Measurements from ENCODE around the gene ZNF319.

ZNF319 gene

GRCh38 chr16:58025351-58026138, 25.1 kb upstream of the ZNF319 start, which contains the start of gene MMP15:
Gene MMP15, plus strand, starts transcription at chr16:58025754. Its CDS starts 597 bp downstream, at chr16:58026351.
- Histone ChIP-seq H3K4me1 (ENCODE audit: low read length) (no peaks in the 10 kb centered on the region; the same call in 1 of the 2 replicates), H3K9me3 (replicated peaks; ENCODE audit: insufficient read depth, low read length) (no peaks in the 10 kb centered on the region), H3K4me3 (ENCODE audit: low read length) (peak within 1 kb of the TSS; percentile 87), H3K36me3 (replicated peaks; ENCODE audit: insufficient read depth, low read length) (no peaks in the 10 kb centered on the region), H3K27me3 (replicated peaks; ENCODE audit: insufficient read depth, low read length) (peaks cover 18% of the 10 kb centered on the region), H3K4me2 (ENCODE audit: low read depth, low read length) (peak within 1 kb of the TSS; percentile 99), H3K9ac (ENCODE audit: low read length) (peak within 1 kb of the TSS; percentile 18; the same call in 1 of the 2 replicates), H3K9me2 (replicated peaks; ENCODE audit: insufficient read depth, low read length) (no peaks in the 10 kb centered on the region), H4K20me1 (ENCODE audit: insufficient read depth, low read length) (no peaks in the 10 kb centered on the region), H3F3A (ENCODE audit: insufficient read depth, low read length) (no peaks in the 10 kb centered on the region), H3K79me2 (ENCODE audit: low read length) (no peaks in the 10 kb centered on the region), H2AFZ (ENCODE audit: low read length) (peak within 1 kb of the TSS; percentile 98), H3K27ac (ENCODE audit: low read length) (no peak within 1 kb of the TSS)
- peak; percentile 71 for DNase-seq
- no peak for TF ChIP-seq EZH2 (optimal IDR thresholded peaks at IDR 0.05; ENCODE audit: low read depth, low read length)
- no peak for TF ChIP-seq CTCF (IDR thresholded peaks at IDR 0.05; ENCODE audit: low read length)
- TF ChIP-seq EZH2phosphoT487 (IDR thresholded peaks at IDR 0.05; ENCODE audit: low read length) = no peak

- Histone ChIP-seq H3K27me3 (replicated peaks; ENCODE audit: insufficient read depth, low read length) (peaks cover 18% of the 10 kb centered on the region), H3K9me2 (replicated peaks; ENCODE audit: insufficient read depth, low read length) (no peaks in the 10 kb centered on the region), H2AFZ (ENCODE audit: low read length) (peak overlapping the region; percentile 98), H3K4me1 (ENCODE audit: low read length) (no peaks in the 10 kb centered on the region; the same call in 1 of the 2 replicates), H3K36me3 (replicated peaks; ENCODE audit: insufficient read depth, low read length) (no peaks in the 10 kb centered on the region), H3K79me2 (ENCODE audit: low read length) (no peaks in the 10 kb centered on the region), H3F3A (ENCODE audit: insufficient read depth, low read length) (no peaks in the 10 kb centered on the region), H3K9me3 (replicated peaks; ENCODE audit: insufficient read depth, low read length) (no peaks in the 10 kb centered on the region), H3K4me2 (ENCODE audit: low read depth, low read length) (peak overlapping the region; percentile 99), H4K20me1 (ENCODE audit: insufficient read depth, low read length) (no peaks in the 10 kb centered on the region), H3K9ac (ENCODE audit: low read length) (peak overlapping the region; percentile 18; the same call in 1 of the 2 replicates), H3K4me3 (ENCODE audit: low read length) (peak overlapping the region; percentile 87), H3K27ac (ENCODE audit: low read length) (no peak overlapping the region)
- no peak for DNase-seq
- TF ChIP-seq EZH2 (optimal IDR thresholded peaks at IDR 0.05; ENCODE audit: low read depth, low read length) (no peak), EZH2phosphoT487 (IDR thresholded peaks at IDR 0.05; ENCODE audit: low read length) (no peak), CTCF (IDR thresholded peaks at IDR 0.05; ENCODE audit: low read length) (no peak)
Observed at GRCh38 chr16:58024486-58025350, 24.2 kb upstream of the ZNF319 start.

GRCh38 chr16:58022601-58023371, 22.3 kb upstream of the ZNF319 start:
- H3K9ac ChIP-seq (ENCODE audit: low read length) = no peak overlapping the region
- no peaks in the 10 kb centered on the region for H3K79me2 ChIP-seq (ENCODE audit: low read length)
- TF ChIP-seq EZH2 (optimal IDR thresholded peaks at IDR 0.05; ENCODE audit: low read depth, low read length) = no peak
- TF ChIP-seq CTCF (IDR thresholded peaks at IDR 0.05; ENCODE audit: low read length) = no peak
- no peak for TF ChIP-seq EZH2phosphoT487 (IDR thresholded peaks at IDR 0.05; ENCODE audit: low read length)
- H3K4me3 ChIP-seq (ENCODE audit: low read length) = no peak overlapping the region
- H3K4me2 ChIP-seq (ENCODE audit: low read depth, low read length) = no peak overlapping the region
- H2AFZ ChIP-seq (ENCODE audit: low read length) = no peak overlapping the region
- H3K36me3 ChIP-seq (replicated peaks; ENCODE audit: insufficient read depth, low read length) = no peaks in the 10 kb centered on the region
- H3K27me3 ChIP-seq (replicated peaks; ENCODE audit: insufficient read depth, low read length) = peaks cover 18% of the 10 kb centered on the region
- H3K27ac ChIP-seq (ENCODE audit: low read length) = no peak overlapping the region
- no peaks in the 10 kb centered on the region; the same call in 1 of the 2 replicates for H3K4me1 ChIP-seq (ENCODE audit: low read length)
- no peak for DNase-seq
- no peaks in the 10 kb centered on the region for H3K9me3 ChIP-seq (replicated peaks; ENCODE audit: insufficient read depth, low read length)
- no peaks in the 10 kb centered on the region for H3F3A ChIP-seq (ENCODE audit: insufficient read depth, low read length)
- no peaks in the 10 kb centered on the region for H3K9me2 ChIP-seq (replicated peaks; ENCODE audit: insufficient read depth, low read length)
- no peaks in the 10 kb centered on the region for H4K20me1 ChIP-seq (ENCODE audit: insufficient read depth, low read length)
